NCI-H2227 (cell line): ENCODE measurements around the gene IPO8.

ENCODE experiments used
- DNase-seq: peaks from one replicate; lab custom pipeline; 2025; ENCODE audit not compliant: unreplicated experiment; lab: John Stamatoyannopoulos, UW

The IPO8 gene

GRCh38 chr12:30695199-30696102, at the start of gene IPO8:
Gene IPO8 (minus strand): TSS chr12:30695869. CDS start chr12:30695647, 222 bp downstream.
- peak; percentile 91 for DNase-seq

DNA sequence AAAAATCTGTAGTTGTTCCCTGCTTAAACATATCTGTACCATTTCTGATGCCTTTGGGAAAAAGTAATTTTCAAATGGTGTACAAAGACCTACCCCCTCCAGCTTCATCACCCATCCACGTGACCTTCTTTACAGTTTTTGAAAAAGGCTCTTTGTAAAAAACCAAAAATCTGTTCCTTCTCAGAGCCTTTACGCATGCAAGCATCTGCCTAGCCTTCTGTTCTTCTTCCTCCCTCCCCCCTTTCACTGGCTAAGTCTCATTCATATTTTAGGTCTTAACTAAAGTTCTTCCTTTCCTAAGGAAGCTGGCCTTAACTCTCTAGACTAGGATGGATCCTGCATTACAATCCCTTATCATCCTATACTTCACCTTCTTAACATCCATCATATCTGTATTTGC, 48.7 kb upstream of the IPO8 start:
- no peak for DNase-seq

DNA sequence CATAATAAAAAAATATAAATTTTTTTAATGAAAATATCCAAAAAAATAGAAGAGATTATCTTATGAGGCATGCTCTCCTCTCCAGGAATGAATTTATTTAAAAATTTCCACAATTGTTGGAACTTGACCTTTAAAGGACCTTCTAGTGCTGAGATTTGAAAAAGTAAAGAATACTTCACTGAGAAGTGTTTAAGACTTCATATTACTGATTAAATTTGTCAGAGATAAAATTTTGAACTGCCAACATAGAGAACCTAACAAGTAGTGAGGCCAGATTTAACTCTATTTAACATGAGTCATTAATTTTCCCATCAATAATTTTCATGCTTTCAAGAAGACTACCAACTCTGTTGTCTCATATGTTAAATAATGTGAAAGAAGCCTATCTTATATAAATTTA, 44.6 kb upstream of the IPO8 start:
- no peak for DNase-seq

DNA sequence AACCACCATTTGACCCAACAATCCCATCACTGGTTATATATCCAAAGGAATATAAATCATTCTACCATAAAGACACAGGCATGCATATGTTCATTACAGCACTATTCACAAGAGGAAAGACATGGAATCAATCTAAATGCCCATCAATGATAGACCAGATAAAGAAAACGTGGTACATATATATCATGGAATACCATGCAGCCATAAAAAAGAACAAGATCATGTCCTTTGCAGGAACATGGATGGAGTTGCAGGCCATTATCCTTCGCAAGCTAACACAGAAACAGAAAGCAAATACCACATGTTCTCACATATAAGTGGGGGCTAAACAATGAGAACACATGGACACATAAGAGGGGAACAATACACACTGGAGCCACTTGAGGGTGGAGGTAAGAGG, 43.4 kb upstream of the IPO8 start:
- no peak for DNase-seq

GRCh38 chr12:30732954-30733637, 37.4 kb upstream of the IPO8 start:
- DNase-seq, result no peak

GRCh38 chr12:30730011-30730410, 34.3 kb upstream of the IPO8 start:
- DNase-seq, result no peak

DNA sequence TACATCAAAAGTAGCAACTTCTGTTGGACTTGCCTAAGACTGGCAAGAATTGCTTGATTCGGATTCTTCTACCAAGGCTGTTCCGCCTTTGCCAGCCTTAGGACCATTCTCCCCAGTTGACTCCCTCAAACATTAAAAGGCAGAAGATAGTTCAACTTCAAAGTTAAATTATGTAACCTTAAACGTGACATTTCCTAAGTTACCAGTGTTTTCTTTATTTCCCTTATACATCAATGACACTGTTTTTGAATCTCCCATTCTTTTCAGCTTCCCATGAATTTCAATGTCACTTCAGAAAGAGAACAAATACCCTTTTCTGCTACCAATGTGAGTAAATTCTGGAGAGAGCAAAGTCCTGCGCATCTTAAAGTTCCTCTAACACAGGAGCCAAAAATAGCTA, 33.9 kb upstream of the IPO8 start:
- DNase-seq, result no peak

GRCh38 chr12:30726647-30727046, 31.0 kb upstream of the IPO8 start:
- DNase-seq, result no peak

DNA sequence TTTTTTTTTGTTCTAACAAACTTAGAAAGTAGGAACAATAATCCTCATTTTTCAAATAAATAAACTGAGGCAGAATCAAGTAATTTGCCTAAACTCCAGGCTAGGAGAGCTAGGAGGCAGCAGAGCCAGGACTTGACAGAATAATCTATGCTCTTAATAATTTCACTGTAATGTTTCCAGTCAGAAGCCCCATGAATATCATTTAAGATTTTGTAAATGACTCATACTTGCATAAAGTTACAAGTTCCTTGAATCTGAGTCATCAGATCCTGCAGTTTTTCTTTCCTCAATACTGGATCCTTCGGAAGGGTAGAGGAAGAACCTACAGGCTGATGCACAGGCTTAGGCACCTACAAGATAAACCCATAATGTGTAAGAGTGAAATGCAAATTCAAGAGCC, 30.1 kb upstream of the IPO8 start:
- no peak for DNase-seq

DNA sequence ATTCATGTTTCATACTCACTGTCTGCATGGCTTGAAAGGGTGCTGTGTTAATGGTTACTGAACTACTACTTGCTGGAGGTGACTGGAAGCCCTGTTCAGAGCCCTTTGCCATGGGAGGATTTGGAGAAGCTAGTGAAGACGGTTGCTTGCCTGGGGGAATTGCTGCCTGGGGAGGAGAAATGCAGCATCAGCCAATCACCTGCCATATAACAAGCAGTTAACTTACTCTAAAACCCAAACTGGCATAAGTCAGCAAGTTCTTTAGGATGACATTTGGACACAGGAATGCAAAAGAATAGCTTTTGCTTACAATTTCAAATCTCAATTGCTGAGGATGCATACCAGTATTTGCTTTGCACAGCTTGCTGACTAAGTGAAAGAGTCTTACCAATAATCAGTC, 23.4 kb upstream of the IPO8 start:
- DNase-seq, result no peak

DNA sequence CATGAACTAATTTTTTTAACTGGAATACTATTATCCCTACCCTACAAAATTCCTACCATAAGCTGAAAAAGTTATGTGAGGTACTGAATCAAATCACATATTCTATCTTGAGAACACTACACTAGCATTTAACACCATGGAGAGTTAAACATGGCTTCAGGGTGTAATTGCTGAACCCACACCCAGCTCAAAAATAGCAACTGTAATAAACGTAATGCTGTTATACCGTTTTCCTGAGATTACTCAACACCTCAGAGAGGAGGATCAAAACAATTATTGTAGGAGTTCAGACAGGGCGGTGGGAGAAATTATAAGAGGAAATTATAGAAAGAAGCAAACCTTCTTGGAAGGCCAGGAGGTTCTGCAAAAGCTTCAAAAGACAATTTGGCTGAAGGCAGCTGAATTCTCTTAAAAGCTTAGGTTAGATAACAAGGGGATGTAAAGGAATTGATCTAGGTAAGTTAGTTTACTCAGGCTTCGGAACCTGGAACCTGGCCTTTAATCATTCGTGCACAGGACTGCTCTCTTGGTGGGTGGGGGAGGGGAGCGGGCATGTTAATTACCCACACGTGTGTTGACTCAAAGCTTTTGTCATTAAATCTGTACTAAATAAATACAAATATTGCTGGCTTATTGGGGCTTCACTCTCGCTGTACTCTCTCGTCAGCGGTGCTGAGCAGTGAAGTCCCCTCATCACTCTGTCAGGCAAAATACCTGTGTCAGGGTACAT, 12.1 kb upstream of the IPO8 start:
- DNase-seq, result no peak

DNA sequence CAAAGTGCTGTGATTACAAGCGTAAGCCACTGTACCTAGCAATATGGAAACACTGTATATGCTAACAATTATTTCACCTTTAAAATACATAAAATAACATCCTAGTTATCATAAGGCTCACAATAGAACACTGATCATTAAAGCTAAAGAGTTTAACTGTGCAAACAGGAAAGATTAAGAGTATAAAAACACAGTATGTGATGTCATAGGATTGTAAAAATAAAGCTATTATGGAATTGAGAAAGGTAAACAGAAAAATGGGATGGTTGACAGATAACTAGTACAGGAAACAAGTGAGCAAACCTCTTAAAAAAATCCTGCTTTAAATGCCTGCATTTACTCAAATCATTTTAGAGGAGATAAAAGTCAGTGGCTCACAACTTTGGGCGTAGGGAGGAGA, 10.8 kb upstream of the IPO8 start:
- DNase-seq, result no peak

GRCh38 chr12:30701056-30701455, 5.4 kb upstream of the IPO8 start:
- no peak for DNase-seq

- DNase-seq, result no peak
Measured at GRCh38 chr12:30700216-30700900, 4.7 kb upstream of the IPO8 start.

- DNase-seq, result no peak
Measured at GRCh38 chr12:30698346-30698745, 2.7 kb upstream of the IPO8 start.

DNA sequence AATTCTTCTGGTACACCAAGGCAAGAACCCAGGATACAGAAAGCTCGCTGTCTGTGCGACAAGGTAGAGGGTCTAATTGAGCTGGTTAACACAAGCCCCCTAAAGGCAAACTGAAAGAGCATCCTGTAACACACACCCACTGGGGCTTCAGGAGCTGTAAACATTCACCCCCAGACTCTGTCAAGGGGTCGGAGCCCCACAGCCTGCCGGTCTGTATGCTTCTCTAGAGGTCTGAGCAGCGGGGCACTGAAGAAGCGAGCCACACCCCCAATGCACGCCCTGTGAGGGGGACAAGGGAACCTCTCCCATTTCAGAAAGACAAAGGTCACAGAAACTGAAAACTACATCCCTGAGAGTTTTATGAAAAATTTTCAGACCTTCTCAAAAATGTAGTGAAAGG, 1.3 kb upstream of the IPO8 start:
- DNase-seq, result no peak

DNA sequence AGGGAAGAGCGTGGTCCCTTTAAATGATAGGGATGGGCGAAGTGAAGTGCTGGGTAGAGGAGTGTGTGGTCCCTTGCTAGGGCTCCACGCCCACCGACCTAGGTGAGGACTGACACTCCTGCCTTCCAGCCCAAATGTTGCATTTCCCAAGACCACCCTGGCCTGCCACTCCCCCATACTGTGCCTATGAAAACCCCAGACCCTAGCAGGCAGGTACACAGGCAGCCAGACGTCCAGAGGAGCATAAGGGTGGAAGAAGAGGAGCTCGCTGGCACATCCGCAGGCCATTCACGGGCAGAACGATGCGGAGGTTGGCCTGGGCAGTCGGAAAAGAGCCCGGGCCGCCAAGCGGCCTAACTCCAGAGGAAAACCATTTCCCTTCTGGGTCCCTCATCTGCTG, 817 bp upstream of the IPO8 start:
- no peak for DNase-seq

DNA sequence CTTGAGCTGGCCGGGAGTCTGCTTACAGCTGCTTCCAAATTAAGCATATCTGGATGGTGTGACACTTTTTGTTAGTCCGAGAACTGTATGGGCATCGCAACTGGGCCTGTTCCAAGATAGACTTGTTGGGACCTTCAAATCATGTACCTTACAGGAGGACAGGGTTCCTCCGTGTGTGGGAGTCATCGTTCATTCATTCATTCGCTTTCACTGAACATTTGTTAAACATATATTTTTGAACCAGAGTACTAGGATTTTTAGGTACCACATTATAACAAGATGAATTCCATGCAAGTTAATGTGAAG, 387 bp upstream of the IPO8 start:
- DNase-seq, result no peak

DNA sequence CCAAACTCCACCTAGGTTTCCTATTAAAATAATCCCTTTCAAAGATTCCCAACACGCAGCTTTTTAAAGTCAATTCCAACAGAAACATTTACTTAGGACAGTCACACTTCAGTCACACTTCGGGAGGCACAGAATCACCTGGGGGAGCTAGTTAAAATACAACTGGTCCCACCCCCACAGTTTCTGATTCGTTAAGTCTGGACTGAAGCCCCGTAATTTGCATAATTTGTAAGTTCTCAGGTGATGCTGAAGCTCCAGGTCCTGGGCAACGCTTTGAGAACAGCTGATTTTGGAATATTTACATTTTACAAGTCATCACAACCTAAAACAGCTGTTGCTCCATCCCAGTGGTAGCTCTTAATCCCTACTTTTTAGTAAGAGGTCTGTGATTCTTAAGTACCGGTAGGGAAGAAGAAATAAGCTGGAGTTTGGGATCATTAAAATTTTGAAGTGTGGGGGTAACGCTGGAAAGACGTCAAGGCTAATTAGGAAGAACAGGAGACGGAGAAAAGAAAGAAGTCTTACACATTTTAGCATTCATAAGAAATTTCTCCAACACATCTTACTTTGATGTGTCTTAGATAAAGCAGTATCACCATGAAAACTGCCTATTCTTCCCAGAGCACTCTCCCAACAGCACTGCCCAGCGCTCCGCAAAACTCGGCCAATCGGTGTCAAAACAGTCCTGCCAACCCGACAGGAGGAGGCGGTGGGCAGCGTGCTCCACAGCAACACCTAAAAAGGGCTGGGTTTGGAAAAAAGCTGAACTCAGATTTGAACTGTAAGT, 1.1 kb downstream of the IPO8 start:
- DNase-seq, result peak; percentile 31

GRCh38 chr12:30692470-30692869, 3.2 kb downstream of the IPO8 start:
- no peak for DNase-seq
